Right lobe of liver (tissue), 4 donors: ENCODE measurements around the gene CDH16.

Experiments
- CTCF ChIP-seq, 4 donors: fragments of 200-600 bp in 3 of 4; fragments of 450-650 bp in 1 of 4; IDR thresholded peaks; one replicate each; pipeline versions ENCODE4 v1.5.1 to v1.8.0; 2016 to 2022; ENCODE audit warnings: antibody characterized with exemption in 4 of 4, mild to moderate bottlenecking in 2 of 4
- POLR2A ChIP-seq: fragments of 450-650 bp; IDR thresholded peaks from one replicate; pipeline ENCODE4 v1.6.1; 2017; ENCODE audit warnings: antibody characterized with exemption, mild to moderate bottlenecking
- donor health status: DM: no; HTN: no; CAD: no.
- donor health status: DM: no; HTN: no; CAD: no.
- donor health status: DM: no; HTN: yes; CAD: no.

- no peak for TF ChIP-seq CTCF (IDR thresholded peaks at IDR 0.05)
- TF ChIP-seq POLR2A, result no peak
Measured at GRCh38 chr16:66881964-66882508, 36.6 kb downstream of the CDH16 start.
